Breast epithelium (tissue), 3 donors: Measurements from ENCODE around the gene BATF.

Experiments
- CTCF ChIP-seq, 3 donors: fragments of 450-650 bp; IDR thresholded peaks; one replicate each; pipeline ENCODE4 v1.5.1; 2016 to 2017; ENCODE audit warnings: antibody characterized with exemption in 3 of 3, mild to moderate bottlenecking in 3 of 3, moderate library complexity in 3 of 3
- POLR2AphosphoS5 ChIP-seq, 3 donors: sonication (generic); formaldehyde crosslinking; IDR thresholded peaks; one replicate each; pipeline ENCODE4 v1.6.1; 2017; ENCODE audit warnings: antibody characterized with exemption in 3 of 3

DNA sequence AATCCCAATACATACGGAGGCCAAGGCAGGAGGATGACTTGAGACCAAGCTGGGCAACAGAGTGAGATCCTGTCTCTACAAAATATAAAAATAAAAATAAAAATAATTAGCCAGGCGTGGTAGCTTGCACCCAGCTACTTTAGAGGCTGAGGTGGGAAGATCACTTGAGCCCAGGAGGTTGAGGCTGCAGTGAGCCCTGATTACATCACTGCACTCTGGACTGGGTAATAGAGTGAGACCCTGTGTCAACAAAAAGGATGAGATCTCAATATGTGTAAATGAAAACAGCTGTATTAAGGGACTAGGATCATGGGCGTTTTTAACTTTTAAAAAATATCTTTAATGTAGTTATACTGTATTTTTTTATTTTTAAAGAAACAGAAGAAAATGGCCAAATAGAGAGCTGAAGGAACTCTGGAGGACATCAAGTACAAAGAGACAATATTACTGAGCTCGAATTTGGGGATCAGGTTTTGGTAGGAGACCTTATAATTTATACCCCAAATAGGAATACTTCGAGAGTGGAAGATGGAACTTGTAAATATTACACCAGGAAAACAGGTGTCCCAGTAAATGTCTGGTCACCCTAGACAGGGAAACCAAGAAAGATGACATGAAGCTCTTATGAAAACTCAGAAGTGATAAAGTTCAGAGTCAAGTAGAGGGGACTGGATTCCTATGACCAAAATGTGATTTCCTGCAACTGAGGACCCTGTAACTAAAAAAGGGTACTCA lies 13.1 kb downstream of the BATF start:
- TF ChIP-seq CTCF (IDR thresholded peaks at IDR 0.05) (no peak), POLR2AphosphoS5 (IDR thresholded peaks at IDR 0.05) (no peak)
